SK-N-SH treated with all-trans-retinoic acid at 6 μM for 48 hours (cell line): ENCODE results near the gene PRM1.

Experiments used
- ATAC-seq: fragments of 200-7000 bp; cut with Tn5 transposase; 3 replicates; pipeline ENCODE4 v1.9.1; 2020; ENCODE audit warnings: mild to moderate bottlenecking, moderate library complexity
- ARNTL ChIP-seq: fragments of 450-650 bp; formaldehyde crosslinking; IDR thresholded peaks from 2 replicates; pipeline ENCODE4 v1.5.0; 2020; ENCODE audit warnings: low read depth, mild to moderate bottlenecking, moderate library complexity, borderline replicate concordance
- BACH2 ChIP-seq: fragments of 250-450 bp; sonication (Bioruptor Pico); IDR thresholded peaks from 2 replicates; pipeline ENCODE4 v1.9.0; 2021; ENCODE audit warnings: mild to moderate bottlenecking, borderline replicate concordance
- CSDC2 ChIP-seq: fragments of 250-450 bp; sonication (Bioruptor Pico); IDR thresholded peaks from 2 replicates; pipeline ENCODE4 v1.5.0; 2020; ENCODE audit warnings: mild to moderate bottlenecking, moderate library complexity
- ESRRG ChIP-seq: fragments of 250-450 bp; sonication (Bioruptor Pico); IDR thresholded peaks from 2 replicates; pipeline ENCODE4 v1.6.1; 2021; ENCODE audit warnings: mild to moderate bottlenecking
- GLIS3 ChIP-seq: fragments of 250-450 bp; sonication (Bioruptor Pico); IDR thresholded peaks from 2 replicates; pipeline ENCODE4 v1.5.0; 2020; ENCODE audit warnings: mild to moderate bottlenecking, moderate library complexity
- ISL1 ChIP-seq: fragments of 250-450 bp; sonication (Bioruptor Pico); IDR thresholded peaks from 2 replicates; pipeline ENCODE4 v2.1.2; 2022; ENCODE audit warnings: mild to moderate bottlenecking, moderate library complexity
- OSR1 ChIP-seq: fragments of 250-450 bp; sonication (Bioruptor Pico); IDR thresholded peaks from 2 replicates; pipeline ENCODE4 v1.8.0; 2022; ENCODE audit warnings: moderate library complexity, mild to moderate bottlenecking, inconsistent platforms
- RARB ChIP-seq: fragments of 250-450 bp; sonication (Bioruptor Pico); IDR thresholded peaks from 2 replicates; pipeline ENCODE4 v1.8.0; 2021; ENCODE audit warnings: mild to moderate bottlenecking, moderate library complexity
- SNAI2 ChIP-seq: fragments of 250-450 bp; sonication (Bioruptor Pico); IDR thresholded peaks from 2 replicates; pipeline ENCODE4 v1.5.0; 2020; ENCODE audit warnings: mild to moderate bottlenecking, moderate library complexity
- TCF4 ChIP-seq: fragments of 250-450 bp; sonication (Bioruptor Pico); IDR thresholded peaks from 2 replicates; pipeline ENCODE4 v1.8.0; 2021; ENCODE audit warnings: mild to moderate bottlenecking, moderate library complexity, borderline replicate concordance
- TOX ChIP-seq: fragments of 250-450 bp; sonication (Bioruptor Pico); IDR thresholded peaks from 2 replicates; pipeline ENCODE4 v1.8.0; 2021; ENCODE audit warnings: mild to moderate bottlenecking, moderate library complexity, borderline replicate concordance
- ZC3H10 ChIP-seq: fragments of 250-450 bp; sonication (Bioruptor Pico); IDR thresholded peaks from 2 replicates; pipeline ENCODE4 v1.5.1; 2021; ENCODE audit warnings: mild to moderate bottlenecking, moderate library complexity
- ZFP3 ChIP-seq: fragments of 250-450 bp; sonication (Bioruptor Pico); IDR thresholded peaks from 2 replicates; pipeline ENCODE4 v1.5.0; 2020; ENCODE audit warnings: mild to moderate bottlenecking, moderate library complexity
- ZFP30 ChIP-seq: fragments of 450-650 bp; formaldehyde crosslinking; IDR thresholded peaks from 2 replicates; pipeline ENCODE4 v1.5.0; 2022; ENCODE audit warnings: mild to moderate bottlenecking, moderate library complexity
- ZNF565 ChIP-seq: fragments of 450-650 bp; formaldehyde crosslinking; conservative IDR thresholded peaks from 2 replicates; pipeline ENCODE4 v1.5.0; 2020; ENCODE audit warnings: low read depth, mild to moderate bottlenecking, moderate library complexity
- ZNF70 ChIP-seq: fragments of 450-650 bp; formaldehyde crosslinking; IDR thresholded peaks from 2 replicates; pipeline ENCODE4 v1.5.0; 2020; ENCODE audit warnings: mild to moderate bottlenecking, moderate library complexity
- ZNF8 ChIP-seq: fragments of 450-650 bp; formaldehyde crosslinking; IDR thresholded peaks from 2 replicates; pipeline ENCODE4 v1.5.0; 2020; ENCODE audit warnings: mild to moderate bottlenecking, moderate library complexity
- TF ChIP-seq, protein P1 (sequence below): fragments of 250-450 bp; sonication (Bioruptor Pico); IDR thresholded peaks from 2 replicates; pipeline ENCODE4 v1.5.0; 2020; ENCODE audit warnings: mild to moderate bottlenecking, moderate library complexity
- TF ChIP-seq, protein P2 (sequence below): fragments of 250-450 bp; sonication (Bioruptor Pico); IDR thresholded peaks from 2 replicates; pipeline ENCODE4 v1.8.0; 2020; ENCODE audit warnings: mild to moderate bottlenecking, moderate library complexity, borderline replicate concordance
- TF ChIP-seq, protein P3 (sequence below): fragments of 250-450 bp; sonication (Bioruptor Pico); IDR thresholded peaks from 2 replicates; pipeline ENCODE4 v1.5.1; 2020; ENCODE audit warnings: low read depth, mild to moderate bottlenecking, moderate library complexity
- TF ChIP-seq, protein P4 (sequence below): fragments of 250-450 bp; sonication (Bioruptor Pico); IDR thresholded peaks from 2 replicates; pipeline ENCODE4 v1.5.1; 2021; ENCODE audit warnings: mild to moderate bottlenecking, moderate library complexity
- TF ChIP-seq, protein P5 (sequence below): fragments of 250-450 bp; sonication (Bioruptor Pico); IDR thresholded peaks from 2 replicates; pipeline ENCODE4 v1.8.0; 2021; ENCODE audit warnings: low read depth, mild to moderate bottlenecking, moderate library complexity, borderline replicate concordance

PRM1 gene

DNA sequence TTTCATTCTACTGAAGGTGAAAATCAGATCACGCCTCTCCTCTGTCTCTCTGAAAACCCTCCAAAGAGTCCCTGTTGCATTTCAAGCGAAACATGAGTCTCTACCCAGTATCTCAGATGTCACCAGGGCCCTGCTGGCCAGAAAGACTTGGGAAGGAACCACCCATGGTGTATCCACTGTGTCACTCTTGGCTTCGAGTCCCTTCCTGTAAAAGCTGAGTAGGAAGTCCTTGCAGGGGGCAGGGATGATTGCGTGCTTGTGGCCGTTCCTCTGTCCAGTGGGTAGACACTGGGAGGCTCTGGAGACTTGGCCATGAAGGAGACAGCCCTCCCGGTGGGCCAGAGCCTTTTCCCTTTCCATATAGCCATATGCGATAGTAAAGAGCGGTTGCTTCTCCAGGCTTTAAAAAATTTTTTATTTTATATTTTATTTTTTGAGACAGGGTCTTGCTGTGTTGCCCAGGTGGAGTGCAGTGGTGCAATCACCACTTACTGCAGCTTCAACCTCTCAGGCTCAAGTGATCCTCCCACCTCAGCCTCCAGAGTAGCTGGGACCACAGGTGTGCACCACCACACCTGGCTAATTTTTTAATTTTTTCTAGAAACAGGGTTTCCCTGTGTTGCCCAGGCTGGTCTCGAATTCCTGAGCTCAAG, 45.1 kb upstream of the PRM1 start:
- ATAC-seq: no peak
- TF ChIP-seq CSDC2 (CRISPR knock-in tag) (no peak), ZNF565 (no peak), TCF4 (CRISPR knock-in tag) (no peak), ZFP30 (no peak), OSR1 (CRISPR knock-in tag) (no peak), ZFP3 (CRISPR knock-in tag) (no peak), GLIS3 (CRISPR knock-in tag) (no peak)
- TF ChIP-seq, protein P1, sequence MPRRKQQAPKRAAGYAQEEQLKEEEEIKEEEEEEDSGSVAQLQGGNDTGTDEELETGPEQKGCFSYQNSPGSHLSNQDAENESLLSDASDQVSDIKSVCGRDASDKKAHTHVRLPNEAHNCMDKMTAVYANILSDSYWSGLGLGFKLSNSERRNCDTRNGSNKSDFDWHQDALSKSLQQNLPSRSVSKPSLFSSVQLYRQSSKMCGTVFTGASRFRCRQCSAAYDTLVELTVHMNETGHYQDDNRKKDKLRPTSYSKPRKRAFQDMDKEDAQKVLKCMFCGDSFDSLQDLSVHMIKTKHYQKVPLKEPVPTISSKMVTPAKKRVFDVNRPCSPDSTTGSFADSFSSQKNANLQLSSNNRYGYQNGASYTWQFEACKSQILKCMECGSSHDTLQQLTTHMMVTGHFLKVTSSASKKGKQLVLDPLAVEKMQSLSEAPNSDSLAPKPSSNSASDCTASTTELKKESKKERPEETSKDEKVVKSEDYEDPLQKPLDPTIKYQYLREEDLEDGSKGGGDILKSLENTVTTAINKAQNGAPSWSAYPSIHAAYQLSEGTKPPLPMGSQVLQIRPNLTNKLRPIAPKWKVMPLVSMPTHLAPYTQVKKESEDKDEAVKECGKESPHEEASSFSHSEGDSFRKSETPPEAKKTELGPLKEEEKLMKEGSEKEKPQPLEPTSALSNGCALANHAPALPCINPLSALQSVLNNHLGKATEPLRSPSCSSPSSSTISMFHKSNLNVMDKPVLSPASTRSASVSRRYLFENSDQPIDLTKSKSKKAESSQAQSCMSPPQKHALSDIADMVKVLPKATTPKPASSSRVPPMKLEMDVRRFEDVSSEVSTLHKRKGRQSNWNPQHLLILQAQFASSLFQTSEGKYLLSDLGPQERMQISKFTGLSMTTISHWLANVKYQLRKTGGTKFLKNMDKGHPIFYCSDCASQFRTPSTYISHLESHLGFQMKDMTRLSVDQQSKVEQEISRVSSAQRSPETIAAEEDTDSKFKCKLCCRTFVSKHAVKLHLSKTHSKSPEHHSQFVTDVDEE: no peak
- TF ChIP-seq, protein P2, sequence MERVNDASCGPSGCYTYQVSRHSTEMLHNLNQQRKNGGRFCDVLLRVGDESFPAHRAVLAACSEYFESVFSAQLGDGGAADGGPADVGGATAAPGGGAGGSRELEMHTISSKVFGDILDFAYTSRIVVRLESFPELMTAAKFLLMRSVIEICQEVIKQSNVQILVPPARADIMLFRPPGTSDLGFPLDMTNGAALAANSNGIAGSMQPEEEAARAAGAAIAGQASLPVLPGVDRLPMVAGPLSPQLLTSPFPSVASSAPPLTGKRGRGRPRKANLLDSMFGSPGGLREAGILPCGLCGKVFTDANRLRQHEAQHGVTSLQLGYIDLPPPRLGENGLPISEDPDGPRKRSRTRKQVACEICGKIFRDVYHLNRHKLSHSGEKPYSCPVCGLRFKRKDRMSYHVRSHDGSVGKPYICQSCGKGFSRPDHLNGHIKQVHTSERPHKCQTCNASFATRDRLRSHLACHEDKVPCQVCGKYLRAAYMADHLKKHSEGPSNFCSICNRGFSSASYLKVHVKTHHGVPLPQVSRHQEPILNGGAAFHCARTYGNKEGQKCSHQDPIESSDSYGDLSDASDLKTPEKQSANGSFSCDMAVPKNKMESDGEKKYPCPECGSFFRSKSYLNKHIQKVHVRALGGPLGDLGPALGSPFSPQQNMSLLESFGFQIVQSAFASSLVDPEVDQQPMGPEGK (CRISPR knock-in tag): no peak
- TF ChIP-seq, protein P3, sequence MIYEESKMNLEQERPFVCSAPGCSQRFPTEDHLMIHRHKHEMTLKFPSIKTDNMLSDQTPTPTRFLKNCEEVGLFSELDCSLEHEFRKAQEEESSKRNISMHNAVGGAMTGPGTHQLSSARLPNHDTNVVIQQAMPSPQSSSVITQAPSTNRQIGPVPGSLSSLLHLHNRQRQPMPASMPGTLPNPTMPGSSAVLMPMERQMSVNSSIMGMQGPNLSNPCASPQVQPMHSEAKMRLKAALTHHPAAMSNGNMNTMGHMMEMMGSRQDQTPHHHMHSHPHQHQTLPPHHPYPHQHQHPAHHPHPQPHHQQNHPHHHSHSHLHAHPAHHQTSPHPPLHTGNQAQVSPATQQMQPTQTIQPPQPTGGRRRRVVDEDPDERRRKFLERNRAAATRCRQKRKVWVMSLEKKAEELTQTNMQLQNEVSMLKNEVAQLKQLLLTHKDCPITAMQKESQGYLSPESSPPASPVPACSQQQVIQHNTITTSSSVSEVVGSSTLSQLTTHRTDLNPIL: no peak

DNA sequence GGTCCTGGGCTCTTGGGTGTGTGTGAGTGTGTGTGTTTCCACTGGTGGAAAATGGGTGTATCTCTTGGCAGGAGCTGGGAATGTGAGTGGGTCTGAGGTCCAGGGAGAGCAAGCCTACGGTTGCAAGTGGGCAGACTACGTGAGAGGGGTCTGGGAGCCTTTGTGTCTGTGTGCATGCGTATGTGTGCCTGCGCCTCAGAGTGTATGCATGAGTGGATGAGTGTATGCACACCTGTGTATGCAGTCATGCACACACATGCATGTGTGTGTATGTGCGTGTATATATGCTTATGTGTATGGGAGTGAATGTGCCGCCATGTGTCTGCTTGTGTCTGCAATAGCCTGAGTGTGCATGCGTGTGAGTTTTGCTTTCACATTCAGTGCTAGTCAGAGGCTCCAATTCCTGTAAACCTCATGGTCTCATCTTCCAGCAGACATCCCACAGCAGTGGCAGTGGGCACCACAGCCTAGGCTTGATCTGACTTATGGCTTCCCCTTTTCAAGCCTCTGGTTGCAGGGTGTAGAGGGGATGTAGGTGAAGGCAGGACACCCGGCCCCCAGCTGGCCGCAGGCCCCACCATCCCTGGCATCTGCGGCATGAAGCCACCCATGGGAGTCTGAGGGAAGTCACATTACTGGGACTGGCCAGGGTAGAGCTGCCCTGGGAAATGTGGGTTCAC, 44.4 kb upstream of the PRM1 start:
- ATAC-seq: no peak
- TF ChIP-seq, protein P4, sequence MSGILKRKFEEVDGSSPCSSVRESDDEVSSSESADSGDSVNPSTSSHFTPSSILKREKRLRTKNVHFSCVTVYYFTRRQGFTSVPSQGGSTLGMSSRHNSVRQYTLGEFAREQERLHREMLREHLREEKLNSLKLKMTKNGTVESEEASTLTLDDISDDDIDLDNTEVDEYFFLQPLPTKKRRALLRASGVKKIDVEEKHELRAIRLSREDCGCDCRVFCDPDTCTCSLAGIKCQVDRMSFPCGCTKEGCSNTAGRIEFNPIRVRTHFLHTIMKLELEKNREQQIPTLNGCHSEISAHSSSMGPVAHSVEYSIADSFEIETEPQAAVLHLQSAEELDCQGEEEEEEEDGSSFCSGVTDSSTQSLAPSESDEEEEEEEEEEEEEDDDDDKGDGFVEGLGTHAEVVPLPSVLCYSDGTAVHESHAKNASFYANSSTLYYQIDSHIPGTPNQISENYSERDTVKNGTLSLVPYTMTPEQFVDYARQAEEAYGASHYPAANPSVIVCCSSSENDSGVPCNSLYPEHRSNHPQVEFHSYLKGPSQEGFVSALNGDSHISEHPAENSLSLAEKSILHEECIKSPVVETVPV (CRISPR knock-in tag): no peak
- TF ChIP-seq ZNF8 (CRISPR knock-in tag) (no peak), GLIS3 (CRISPR knock-in tag) (no peak), TOX (CRISPR knock-in tag) (no peak), OSR1 (CRISPR knock-in tag) (no peak), ZC3H10 (CRISPR knock-in tag) (no peak), ESRRG (no peak), ISL1 (CRISPR knock-in tag) (no peak), ZNF70 (no peak), ZFP30 (no peak), ZNF565 (no peak)
- TF ChIP-seq, protein P5, sequence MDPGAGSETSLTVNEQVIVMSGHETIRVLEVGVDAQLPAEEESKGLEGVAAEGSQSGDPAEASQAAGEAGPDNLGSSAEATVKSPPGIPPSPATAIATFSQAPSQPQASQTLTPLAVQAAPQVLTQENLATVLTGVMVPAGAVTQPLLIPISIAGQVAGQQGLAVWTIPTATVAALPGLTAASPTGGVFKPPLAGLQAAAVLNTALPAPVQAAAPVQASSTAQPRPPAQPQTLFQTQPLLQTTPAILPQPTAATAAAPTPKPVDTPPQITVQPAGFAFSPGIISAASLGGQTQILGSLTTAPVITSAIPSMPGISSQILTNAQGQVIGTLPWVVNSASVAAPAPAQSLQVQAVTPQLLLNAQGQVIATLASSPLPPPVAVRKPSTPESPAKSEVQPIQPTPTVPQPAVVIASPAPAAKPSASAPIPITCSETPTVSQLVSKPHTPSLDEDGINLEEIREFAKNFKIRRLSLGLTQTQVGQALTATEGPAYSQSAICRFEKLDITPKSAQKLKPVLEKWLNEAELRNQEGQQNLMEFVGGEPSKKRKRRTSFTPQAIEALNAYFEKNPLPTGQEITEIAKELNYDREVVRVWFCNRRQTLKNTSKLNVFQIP (CRISPR knock-in tag): no peak

DNA sequence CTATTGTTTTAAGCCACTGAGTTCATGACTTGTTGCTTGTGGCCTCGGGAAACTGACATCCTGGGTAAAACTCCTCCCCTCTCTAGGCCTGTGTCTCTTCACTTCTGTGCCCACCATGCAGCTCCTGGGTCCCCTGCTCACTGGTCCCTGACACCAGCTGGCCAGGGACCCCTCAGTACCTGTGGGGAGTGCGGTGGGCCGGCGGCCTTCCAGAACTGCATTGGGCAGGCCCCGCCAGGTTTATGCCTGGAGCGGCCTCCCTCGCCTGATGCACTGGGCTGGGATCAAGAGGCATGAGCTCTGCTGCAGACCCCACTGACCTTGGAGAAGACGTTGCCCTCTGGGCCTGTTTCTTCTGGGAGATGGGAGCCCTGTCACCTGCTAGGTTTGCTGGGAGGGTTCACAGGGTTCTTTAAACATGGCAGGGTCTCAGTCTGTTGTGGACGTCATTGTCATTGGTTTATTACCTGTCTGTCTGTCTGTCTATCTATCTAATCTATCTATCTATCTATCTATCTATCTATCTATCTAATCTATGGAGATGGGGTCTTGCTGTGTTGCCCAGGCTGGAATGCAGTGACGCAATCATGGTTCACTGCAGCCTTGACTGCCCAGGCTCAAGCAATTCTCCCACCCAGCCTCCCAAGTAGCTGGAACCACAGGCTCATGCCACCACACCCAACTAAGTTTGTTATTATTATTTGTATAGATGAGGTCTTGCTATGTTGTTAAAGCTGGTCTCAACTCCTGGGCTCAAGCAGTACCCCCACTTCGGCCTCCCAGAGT, 42.6 kb upstream of the PRM1 start:
- TF ChIP-seq ZNF70 (no peak), ZNF565 (no peak), RARB (CRISPR knock-in tag) (no peak), ZFP3 (CRISPR knock-in tag) (no peak), SNAI2 (CRISPR knock-in tag) (no peak), ZC3H10 (CRISPR knock-in tag) (no peak), ARNTL (CRISPR knock-in tag) (no peak), OSR1 (CRISPR knock-in tag) (no peak), GLIS3 (CRISPR knock-in tag) (no peak), ZNF8 (CRISPR knock-in tag) (no peak), CSDC2 (CRISPR knock-in tag) (no peak), BACH2 (CRISPR knock-in tag) (no peak)
- TF ChIP-seq, protein P4 (CRISPR knock-in tag): no peak
- TF ChIP-seq, protein P3: no peak
- TF ChIP-seq, all 23 proteins: peak for 0
- ATAC-seq: no peak
